Right lobe of liver (tissue), 6 donors: ENCODE measurements around the gene ACTN2. TPM values are rescaled to one million over a fixed set of nuclear protein-coding genes. Genes with fewer than 3 reads are reported as not detected.

Experiments used
- ATAC-seq, 4 donors: fragments of 200-7000 bp; cut with Tn5 transposase; one replicate each; pipeline ENCODE4 v1.9.1; 2020; ENCODE audit warnings: mild to moderate bottlenecking in 4 of 4, moderate library complexity in 4 of 4
- DNase-seq, 3 donors: peaks; one replicate each; pipeline ENCODE4 v3.0.0-alpha.2; 2020
- H3K27ac ChIP-seq, 3 donors: fragments of 200-600 bp; one replicate each; pipeline ENCODE4 v1.8.0; 2022
- H3K27me3 ChIP-seq, 2 donors: fragments of 200-600 bp; one replicate each; pipeline ENCODE4 v1.8.0; 2022
- H3K36me3 ChIP-seq, 4 donors: fragments of 200-600 bp; sonication (generic) in 1 of 4; one replicate each; pipeline versions ENCODE4 v1.5.1 to v1.8.0; 2017 to 2022; ENCODE audit warnings: control low read depth in 1 of 4
- H3K4me1 ChIP-seq, 4 donors: fragments of 200-600 bp; sonication (generic) in 1 of 4; one replicate each; pipeline versions ENCODE4 v1.5.1 to v1.8.0; 2017 to 2022; ENCODE audit warnings: control low read depth in 1 of 4
- H3K4me3 ChIP-seq, 3 donors: fragments of 200-600 bp; one replicate each; pipeline ENCODE4 v1.8.0; 2022
- H3K9me3 ChIP-seq, 4 donors: fragments of 200-600 bp; sonication (generic) in 1 of 4; one replicate each; pipeline versions ENCODE4 v1.5.1 to v1.8.0; 2017 to 2022; ENCODE audit warnings: control low read depth in 1 of 4
- POLR2A ChIP-seq: fragments of 450-650 bp; IDR thresholded peaks from one replicate; pipeline ENCODE4 v1.6.1; 2017; ENCODE audit warnings: antibody characterized with exemption, mild to moderate bottlenecking
- WGBS: methylation state at CpG from one replicate; pipeline ENCODE4 v1.1.6; 2018; ENCODE audit warnings: low coverage, low lambda C conversion rate; ENCODE audit not compliant: insufficient coverage; ENCODE audit errors: missing lambda C conversion rate; 5-methylcytosine and 5-hydroxymethylcytosine counted together
- intact Hi-C, 2 donors: fragments of 100-400 bp; cut with DNase I; formaldehyde crosslinking; loops; one replicate each; pipeline versions ENCODE4 v1.11.2 to v1.14.1; 2022
- total RNA-seq, 6 experiments: library from RNA; depleted of rRNA in 2 of 6; stranded (reverse); fragments of >200 nt in 2 of 6; fragmentation: NEBNext Ultra II Directional in 3 of 6; extraction: Animal tissue kit (Norgen Biotek cat#: 25700) in 3 of 6; gene quantifications; one replicate each; pipeline versions ENCODE4 v1.1.0 to v1.2.4, GENCODE V29; 2016 to 2023
- TF ChIP-seq, protein P1 (sequence below), 4 donors: fragments of 200-600 bp in 3 of 4; fragments of 450-650 bp in 1 of 4; IDR thresholded peaks; one replicate each; pipeline versions ENCODE4 v1.5.1 to v1.8.0; 2016 to 2022; ENCODE audit warnings: antibody characterized with exemption in 4 of 4, mild to moderate bottlenecking in 2 of 4
- donor health status: DM: no; HTN: yes; CAD: no.
- donor health status: DM: no; HTN: no; CAD: no.
- donor health status: DM: no; HTN: no; CAD: no.
- donor health status: DM: no; HTN: yes; CAD: no.
- donor health status: DM: no; HTN: yes; CAD: no.

The ACTN2 gene
- total RNA-seq, 6 experiments from 2014 or later: 0.29 to 1.4 (median 0.58) TPM; not detected in 1

GRCh38 chr1:236687273-236687672 lies 974 bp downstream of the ACTN2 start:
- H3K4me3 ChIP-seq: no peak overlapping the region
- intact Hi-C loops: no loop called here
- no peak overlapping the region for H3K27ac ChIP-seq

DNA sequence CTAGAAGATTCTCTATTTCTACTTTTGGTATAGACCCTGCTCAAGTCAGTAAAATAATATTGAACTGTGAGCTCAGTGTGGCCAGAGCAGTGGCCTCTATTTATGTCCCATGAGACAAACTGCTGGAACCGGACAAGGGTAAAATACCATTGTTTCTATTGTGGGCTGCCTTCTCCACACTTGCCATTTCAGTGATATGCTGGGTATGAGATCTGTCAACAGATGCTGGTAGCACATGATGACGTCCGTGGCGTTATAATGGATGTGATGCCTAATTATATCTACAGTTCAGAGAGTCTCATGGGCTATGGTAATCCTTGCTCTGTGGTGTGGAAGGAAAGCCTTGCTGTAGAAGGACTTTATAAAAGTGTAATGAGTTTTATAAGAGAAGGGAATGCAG lies 2.4 kb downstream of the ACTN2 start:
- H3K36me3 ChIP-seq: no peaks in the 10 kb centered on the region
- H3K4me1 ChIP-seq: no peaks in the 10 kb centered on the region
- DNase-seq: no peak
- TF ChIP-seq, protein P1, sequence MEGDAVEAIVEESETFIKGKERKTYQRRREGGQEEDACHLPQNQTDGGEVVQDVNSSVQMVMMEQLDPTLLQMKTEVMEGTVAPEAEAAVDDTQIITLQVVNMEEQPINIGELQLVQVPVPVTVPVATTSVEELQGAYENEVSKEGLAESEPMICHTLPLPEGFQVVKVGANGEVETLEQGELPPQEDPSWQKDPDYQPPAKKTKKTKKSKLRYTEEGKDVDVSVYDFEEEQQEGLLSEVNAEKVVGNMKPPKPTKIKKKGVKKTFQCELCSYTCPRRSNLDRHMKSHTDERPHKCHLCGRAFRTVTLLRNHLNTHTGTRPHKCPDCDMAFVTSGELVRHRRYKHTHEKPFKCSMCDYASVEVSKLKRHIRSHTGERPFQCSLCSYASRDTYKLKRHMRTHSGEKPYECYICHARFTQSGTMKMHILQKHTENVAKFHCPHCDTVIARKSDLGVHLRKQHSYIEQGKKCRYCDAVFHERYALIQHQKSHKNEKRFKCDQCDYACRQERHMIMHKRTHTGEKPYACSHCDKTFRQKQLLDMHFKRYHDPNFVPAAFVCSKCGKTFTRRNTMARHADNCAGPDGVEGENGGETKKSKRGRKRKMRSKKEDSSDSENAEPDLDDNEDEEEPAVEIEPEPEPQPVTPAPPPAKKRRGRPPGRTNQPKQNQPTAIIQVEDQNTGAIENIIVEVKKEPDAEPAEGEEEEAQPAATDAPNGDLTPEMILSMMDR (IDR thresholded peaks at IDR 0.05): no peak
- H3K4me3 ChIP-seq: no peak overlapping the region
- no peak overlapping the region for H3K27ac ChIP-seq
- 54% methylated on average over 4 of the region's 4 CpGs for WGBS
- peaks cover 0 to 5% of the 10 kb centered on the region in 2 donors for H3K27me3 ChIP-seq
- intact Hi-C loops: no loop called here
- no peaks in the 10 kb centered on the region for H3K9me3 ChIP-seq
- no peak for ATAC-seq

More at GRCh38 chr1:236687273-236687672, 974 bp downstream of the ACTN2 start:
- Histone ChIP-seq H3K36me3 (no peaks in the 10 kb centered on the region), H3K27me3 (peaks cover 0 to 5% of the 10 kb centered on the region in 2 donors), H3K4me1 (no peaks in the 10 kb centered on the region), H3K9me3 (no peaks in the 10 kb centered on the region)
- ATAC-seq: no peak
- TF ChIP-seq POLR2A: no peak
- WGBS: 60% methylated on average over 8 of the region's 8 CpGs
- no peak for DNase-seq

- Histone ChIP-seq H3K27me3 (peaks cover 0 to 5% of the 10 kb centered on the region in 2 donors), H3K9me3 (no peaks in the 10 kb centered on the region), H3K36me3 (no peaks in the 10 kb centered on the region), H3K27ac (no peak overlapping the region), H3K4me1 (no peaks in the 10 kb centered on the region), H3K4me3 (no peak overlapping the region)
- WGBS: 53% methylated on average over 11 of the region's 11 CpGs
- ATAC-seq (no peak), DNase-seq (no peak)
- intact Hi-C loops: no loop called here
- TF ChIP-seq POLR2A: no peak
- TF ChIP-seq, protein P1 (IDR thresholded peaks at IDR 0.05): no peak
These were observed 3.6 kb downstream of the ACTN2 start for GRCh38 chr1:236689713-236690569.

DNA sequence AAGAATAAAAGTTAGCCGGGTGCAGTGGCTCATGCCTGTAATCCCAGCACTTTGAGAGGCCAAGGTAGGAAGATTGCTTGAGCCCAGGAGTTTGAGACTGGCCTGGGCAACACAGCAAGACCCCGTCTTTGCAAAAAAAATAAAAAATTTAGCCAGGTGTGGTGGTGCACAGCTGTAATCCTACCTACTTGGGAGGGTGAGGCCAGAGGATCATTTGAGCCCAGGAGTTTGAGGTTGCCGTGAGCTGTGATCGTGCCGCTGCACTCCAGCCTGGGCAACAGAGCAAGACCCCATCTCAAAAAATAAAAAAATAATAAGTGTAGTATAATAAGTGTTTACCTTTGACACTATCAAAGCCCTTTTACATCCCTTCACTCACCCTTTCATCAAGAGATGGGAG lies 5.0 kb downstream of the ACTN2 start:
- Histone ChIP-seq H3K36me3 (no peaks in the 10 kb centered on the region), H3K4me3 (no peak overlapping the region), H3K27me3 (peaks cover 0 to 5% of the 10 kb centered on the region in 2 donors), H3K4me1 (no peaks in the 10 kb centered on the region), H3K27ac (no peak overlapping the region), H3K9me3 (no peaks in the 10 kb centered on the region)
- no peak for TF ChIP-seq POLR2A
- TF ChIP-seq, protein P1 (IDR thresholded peaks at IDR 0.05): no peak
- intact Hi-C loops: no loop called here
- WGBS: 47% methylated on average over 3 of the region's 5 CpGs
- ATAC-seq (no peak), DNase-seq (no peak)

DNA sequence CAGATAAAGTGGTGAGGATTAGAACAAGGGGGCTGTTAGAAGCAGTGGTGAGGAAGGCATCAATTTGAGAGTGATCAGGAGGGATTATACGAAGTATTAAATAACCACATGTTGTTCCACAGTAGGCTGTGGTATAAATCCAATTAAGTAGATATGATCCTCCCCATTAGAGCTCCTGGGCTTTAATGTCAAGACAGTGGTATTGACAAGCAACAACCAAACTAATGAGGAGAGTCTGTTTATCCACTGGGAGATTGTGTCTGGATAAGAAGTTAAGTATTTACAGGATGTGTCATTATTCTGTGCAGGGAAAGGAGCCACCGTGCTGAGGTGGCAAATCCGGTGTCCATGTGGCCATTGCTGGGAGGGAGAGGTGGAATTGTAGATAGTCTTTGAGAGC lies 5.8 kb downstream of the ACTN2 start:
- intact Hi-C loops: no loop called here
- WGBS: 11% methylated on average over 3 of the region's 3 CpGs
- no peak for DNase-seq
- no peak for ATAC-seq
- no peaks in the 10 kb centered on the region for H3K9me3 ChIP-seq
- H3K4me1 ChIP-seq: no peaks in the 10 kb centered on the region
- no peaks in the 10 kb centered on the region for H3K27me3 ChIP-seq
- no peaks in the 10 kb centered on the region for H3K36me3 ChIP-seq
- H3K27ac ChIP-seq: no peak overlapping the region
- H3K4me3 ChIP-seq: no peak overlapping the region
- no peak for TF ChIP-seq POLR2A
- TF ChIP-seq, protein P1 (IDR thresholded peaks at IDR 0.05): no peak
